Right kidney (tissue), 1 donor: ENCODE measurements around the gene KLRK1.
"Not testable (repeated sequence)": the region's sequence is repeated elsewhere in the genome, so short reads cannot be mapped to it uniquely, and the experiment has no call there.

Experiments
- DNase-seq: peaks from one replicate; pipeline ENCODE4 v3.0.0-alpha.2; 2016

KLRK1 gene

DNA sequence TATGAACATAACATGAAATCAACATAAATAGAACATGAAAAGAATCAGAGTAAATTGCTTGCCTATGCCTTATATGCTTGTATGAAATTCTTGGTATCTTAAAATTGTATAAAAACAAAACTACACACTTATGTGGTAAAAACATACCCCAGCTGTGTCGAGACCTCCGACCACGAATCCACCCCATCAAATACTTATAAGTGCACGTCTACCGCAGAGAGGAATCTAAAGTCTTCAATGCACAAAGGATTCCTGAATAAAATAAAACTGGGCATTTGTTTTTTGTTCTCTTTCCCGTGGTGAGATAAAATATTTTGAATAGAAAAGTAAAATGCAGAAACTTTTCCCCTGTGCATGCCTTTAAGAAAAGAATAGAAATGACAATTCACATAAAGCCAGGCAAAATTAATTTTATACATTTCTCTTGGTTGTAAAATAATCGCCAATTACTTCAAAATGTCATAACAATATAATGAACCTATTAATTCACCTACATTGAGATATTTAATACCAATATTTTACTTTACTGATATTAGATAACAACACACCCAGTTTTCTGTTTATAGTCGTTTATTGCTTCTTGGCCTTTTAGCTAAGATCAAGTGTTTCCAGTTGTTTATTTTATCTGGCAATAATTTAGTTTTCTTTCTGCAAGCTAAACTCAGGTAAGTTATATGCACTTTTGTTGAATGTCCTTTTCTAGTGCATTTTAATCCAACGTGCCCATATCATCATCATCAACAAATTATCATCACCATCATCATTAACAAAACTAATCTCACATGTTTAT is 1.0 kb downstream of the KLRK1 start:
- DNase-seq, result no peak

DNA sequence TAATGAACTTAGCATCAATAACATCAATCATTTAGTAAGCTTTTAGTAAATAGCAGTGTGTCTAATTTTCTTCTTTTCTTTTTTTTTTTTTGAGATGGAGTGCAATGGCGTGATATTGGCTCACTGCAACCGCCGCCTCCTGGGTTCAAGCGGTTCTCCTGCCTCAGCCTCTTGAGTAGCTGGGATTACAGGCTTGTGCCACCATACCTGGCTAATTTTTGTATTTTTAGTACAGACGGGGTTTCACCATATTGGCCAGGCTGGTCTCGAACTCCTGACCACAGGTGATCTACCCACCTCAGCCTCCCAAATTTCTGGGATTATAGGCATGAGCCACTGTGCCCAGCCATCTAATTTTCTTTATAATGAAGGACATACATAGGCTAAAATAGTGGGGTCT is 2.3 kb downstream of the KLRK1 start:
- not testable (repeated sequence) for DNase-seq

DNA sequence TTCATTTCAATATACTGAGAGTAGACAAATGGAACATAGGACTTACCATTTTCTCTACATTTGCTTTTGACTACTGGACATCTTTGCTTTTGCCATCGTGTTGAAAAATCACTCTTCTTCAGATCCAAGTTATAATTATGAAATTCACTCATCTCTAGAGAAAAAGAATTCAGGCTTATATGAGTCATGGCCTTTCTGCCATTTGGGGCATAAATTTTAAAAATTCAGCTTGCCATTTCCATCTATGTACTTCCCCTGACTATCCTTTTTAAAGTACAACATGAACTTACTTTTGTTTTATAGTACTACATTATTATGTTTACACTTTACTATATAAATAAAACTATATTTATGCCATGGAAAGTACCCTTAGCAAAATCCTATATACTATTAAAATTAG is 3.0 kb downstream of the KLRK1 start:
- no peak for DNase-seq

DNA sequence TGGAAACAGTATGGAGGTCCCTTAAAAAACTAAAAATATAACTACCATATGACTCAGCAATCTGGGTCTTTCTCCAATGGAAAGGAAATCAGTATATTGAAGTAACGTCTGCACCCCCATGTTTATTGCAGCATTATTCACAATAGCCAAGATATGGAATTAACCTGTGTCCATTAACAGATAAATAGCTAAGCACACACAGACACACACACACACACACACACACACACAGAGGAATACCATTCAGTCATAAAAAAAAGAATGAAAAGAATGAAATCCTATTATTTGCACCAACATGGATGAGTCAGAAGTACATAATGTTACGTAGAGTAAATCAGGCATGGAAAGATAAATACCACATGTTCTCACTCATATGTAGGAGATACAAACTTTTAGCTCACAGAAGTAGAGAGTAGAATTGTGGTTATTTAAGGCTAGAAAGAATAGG is 4.7 kb downstream of the KLRK1 start:
- DNase-seq, result no peak

DNA sequence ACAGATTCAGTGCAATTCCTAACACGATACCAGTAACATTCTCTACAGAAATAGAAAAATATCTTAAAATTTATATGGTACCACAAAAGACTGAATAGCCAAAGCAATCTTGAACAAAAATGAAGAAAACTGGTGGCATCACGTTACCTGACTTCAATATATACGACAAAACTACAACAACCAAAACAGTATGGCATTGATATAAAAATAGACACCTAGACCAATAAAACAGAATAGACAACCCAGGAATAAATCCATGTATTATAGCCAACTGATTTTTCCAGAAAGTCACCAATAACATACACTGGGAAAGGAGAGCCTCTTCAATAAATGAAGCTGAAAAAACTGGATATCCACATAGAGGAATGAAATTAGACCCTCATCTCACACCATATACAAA is 5.7 kb downstream of the KLRK1 start:
- no peak for DNase-seq

GRCh38 chr12:10381928-10382628 is 7.8 kb downstream of the KLRK1 start:
- DNase-seq, result no peak

- not testable (repeated sequence) for DNase-seq
These were observed 11.1 kb downstream of the KLRK1 start for GRCh38 chr12:10378737-10379136.

DNA sequence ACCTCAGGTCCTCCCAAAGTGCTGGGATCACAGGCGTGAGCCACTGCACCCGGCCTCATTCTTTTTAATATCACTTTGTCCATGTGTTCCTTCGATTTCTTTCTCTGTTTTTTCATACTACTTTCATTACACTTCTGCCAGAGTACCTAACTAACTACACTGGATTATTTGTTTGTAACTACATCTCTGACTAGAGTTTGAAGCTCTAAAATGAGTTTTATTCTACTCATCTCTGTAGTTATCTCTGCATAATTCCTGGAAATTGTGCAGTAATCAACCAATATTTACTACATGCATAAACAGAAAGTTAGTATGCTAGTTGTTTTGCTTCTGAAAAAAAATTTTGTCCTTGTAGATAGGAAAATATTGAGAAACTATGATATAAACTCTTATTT is 15.2 kb downstream of the KLRK1 start:
- no peak for DNase-seq

- no peak for DNase-seq
These were observed 17.3 kb downstream of the KLRK1 start for GRCh38 chr12:10372559-10372958.

DNA sequence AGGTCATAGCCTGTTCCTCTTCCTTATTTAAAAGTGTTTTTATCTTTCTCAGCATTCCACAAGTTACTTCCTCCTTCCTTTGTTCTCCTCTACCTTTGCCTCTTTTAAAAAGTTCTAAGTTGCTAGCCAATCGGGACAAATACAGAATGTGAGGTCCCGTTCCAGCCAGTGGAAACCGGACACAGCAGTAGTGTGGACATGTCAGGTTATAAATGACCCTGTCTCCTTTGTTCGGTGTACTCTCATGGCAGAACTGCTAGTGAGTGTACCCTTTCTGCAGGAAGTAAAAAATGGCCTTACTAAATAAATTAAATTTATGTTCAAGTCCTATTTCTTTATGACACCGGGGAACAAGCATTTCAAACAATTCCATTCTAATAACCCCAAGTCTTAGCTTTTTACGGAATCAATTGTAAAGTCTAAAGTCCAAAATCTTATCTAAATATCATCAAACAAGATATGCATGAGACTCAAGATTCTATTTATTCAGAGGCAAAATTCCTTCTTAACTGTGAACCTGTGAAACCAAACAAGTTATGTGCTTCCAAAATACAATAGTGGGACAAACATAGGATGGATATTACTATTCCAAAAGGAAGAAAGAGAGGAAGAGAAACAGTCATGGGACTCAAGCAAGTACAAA is 17.8 kb downstream of the KLRK1 start:
- not testable (repeated sequence) for DNase-seq

GRCh38 chr12:10369557-10370415 is 20.1 kb downstream of the KLRK1 start:
- DNase-seq, result no peak

GRCh38 chr12:10368206-10369171 is 21.4 kb downstream of the KLRK1 start:
- peak; percentile 15 for DNase-seq

DNA sequence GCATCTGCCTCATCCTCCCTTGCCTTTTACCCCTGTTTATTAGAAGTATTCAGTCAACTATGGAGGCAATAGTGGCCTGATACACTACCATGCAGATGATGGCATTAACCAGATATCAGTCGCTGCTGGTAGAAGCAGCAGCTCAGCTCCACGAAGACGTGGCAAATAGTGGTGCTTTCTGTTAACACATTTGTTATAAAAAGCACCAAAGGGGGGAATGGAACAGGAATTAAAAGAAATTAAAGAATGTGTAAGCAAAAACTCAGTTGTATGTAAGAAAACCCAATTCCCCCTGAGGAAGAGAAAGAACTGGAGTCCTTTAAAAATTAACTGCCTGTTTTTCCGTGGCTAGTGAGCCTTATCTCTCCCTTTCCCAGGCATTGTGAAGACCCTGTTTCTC is 22.1 kb downstream of the KLRK1 start:
- not testable (repeated sequence) for DNase-seq

DNA sequence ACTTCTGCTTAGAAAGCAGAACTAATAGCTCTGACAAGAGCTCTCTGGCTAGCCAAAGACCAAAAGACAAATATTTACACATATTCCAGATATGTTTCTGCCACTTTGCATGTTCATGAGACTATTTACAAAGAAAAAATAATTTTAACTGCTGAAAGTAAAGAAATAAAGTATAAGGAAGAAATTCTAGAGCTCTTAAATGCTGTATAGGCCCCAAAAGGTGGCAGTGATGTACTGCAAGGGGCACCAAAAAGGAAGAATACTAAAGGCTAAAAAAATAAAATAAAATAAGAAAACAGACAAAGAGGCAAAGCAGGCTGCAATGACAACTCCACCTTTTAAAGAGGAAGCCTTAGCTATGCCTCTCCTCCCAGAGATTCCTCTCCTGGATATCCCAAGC is 23.0 kb downstream of the KLRK1 start:
- DNase-seq, result no peak

GRCh38 chr12:10365696-10366405 is 24.0 kb downstream of the KLRK1 start:
- DNase-seq, result peak; percentile 62

- DNase-seq, result peak; percentile 85
These were observed 24.8 kb downstream of the KLRK1 start for GRCh38 chr12:10364815-10365622.

- DNase-seq, result peak; percentile 89
These were observed 25.7 kb downstream of the KLRK1 start for GRCh38 chr12:10363914-10364814.

GRCh38 chr12:10363658-10363913 is 26.3 kb downstream of the KLRK1 start:
- no peak for DNase-seq
